GM23338 (cell line): ENCODE data around the gene SKA1. TPM values are rescaled to one million over a fixed set of nuclear protein-coding genes. Genes with fewer than 3 reads are reported as not detected.
"Not testable (repeated sequence)": the region's sequence is repeated elsewhere in the genome, so short reads cannot be mapped to it uniquely, and the experiment has no call there.

ENCODE experiments used
- ATAC-seq: fragments of 200-7000 bp; cut with Tn5 transposase; 3 replicates; pipeline ENCODE4 v1.9.1; 2020
- DNase-seq: peaks from one replicate; pipeline ENCODE4 v3.0.0-alpha.2; 2015; ENCODE audit warnings: low spot score
- H2AFZ ChIP-seq: fragments of 200-600 bp; sonication (generic); 2 replicates; pipeline ENCODE4 v1.8.0; 2016; ENCODE audit warnings: antibody characterized with exemption, mild to moderate bottlenecking, moderate library complexity
- H3F3A ChIP-seq: fragments of 200-600 bp; sonication (generic); replicated peaks from 2 replicates; pipeline ENCODE4 v1.8.0; 2017; ENCODE audit warnings: antibody characterized with exemption, mixed run types, low read depth
- H3K27ac ChIP-seq: fragments of 200-600 bp; sonication (generic); 2 replicates; pipeline ENCODE4 v1.6.1; 2016; ENCODE audit warnings: low read depth
- H3K27me3 ChIP-seq: fragments of 200-600 bp; sonication (generic); 2 replicates; pipeline ENCODE4 v1.8.0; 2016; ENCODE audit warnings: mild to moderate bottlenecking, mixed run types, moderate library complexity; ENCODE audit not compliant: insufficient read depth
- H3K36me3 ChIP-seq: fragments of 200-600 bp; sonication (generic); 2 replicates; pipeline ENCODE4 v1.8.0; 2016; ENCODE audit warnings: mild to moderate bottlenecking; ENCODE audit not compliant: insufficient read depth
- H3K4me1 ChIP-seq: fragments of 200-600 bp; sonication (generic); 2 replicates; pipeline ENCODE4 v1.8.0; 2016; ENCODE audit warnings: mild to moderate bottlenecking, moderate library complexity; ENCODE audit not compliant: insufficient read depth
- H3K4me2 ChIP-seq: fragments of 200-600 bp; sonication (generic); 2 replicates; pipeline ENCODE4 v1.7.1; 2017; ENCODE audit warnings: mixed run types
- H3K4me3 ChIP-seq: fragments of 200-600 bp; sonication (generic); 2 replicates; pipeline ENCODE4 v1.6.1; 2016; ENCODE audit warnings: mixed run types
- H3K79me2 ChIP-seq: fragments of 200-600 bp; sonication (generic); replicated peaks from 2 replicates; pipeline ENCODE4 v1.8.0; 2017; ENCODE audit warnings: mild to moderate bottlenecking; ENCODE audit not compliant: insufficient read depth
- H3K9me2 ChIP-seq: fragments of 200-600 bp; sonication (generic); 2 replicates; pipeline ENCODE4 v1.8.0; 2017; ENCODE audit not compliant: insufficient read depth
- H4K20me1 ChIP-seq: fragments of 200-600 bp; sonication (generic); replicated peaks from 2 replicates; pipeline ENCODE4 v1.8.0; 2017; ENCODE audit warnings: mild to moderate bottlenecking; ENCODE audit not compliant: insufficient read depth
- H3K27ac Mint-ChIP-seq: 2 replicates; pipeline ENCODE4 v1.8.0; 2020; ENCODE audit warnings: inconsistent platforms, mild to moderate bottlenecking, moderate library complexity, mixed read lengths
- H3K27me3 Mint-ChIP-seq: 3 replicates; pipeline ENCODE4 v1.8.0; 2022; ENCODE audit warnings: low read depth, mild to moderate bottlenecking, moderate library complexity, mixed read lengths, inconsistent platforms; ENCODE audit not compliant: insufficient read depth, poor library complexity
- H3K36me3 Mint-ChIP-seq: 3 replicates; pipeline ENCODE4 v1.8.0; 2021; ENCODE audit warnings: low read depth, mild to moderate bottlenecking, inconsistent platforms, moderate library complexity, mixed read lengths
- H3K4me1 Mint-ChIP-seq: 3 replicates; pipeline ENCODE4 v1.8.0; 2020; ENCODE audit warnings: mild to moderate bottlenecking, inconsistent platforms, mixed read lengths
- H3K4me3 Mint-ChIP-seq: 3 replicates; pipeline ENCODE4 v1.8.0; 2021; ENCODE audit warnings: moderate library complexity, mild to moderate bottlenecking, inconsistent platforms, mixed read lengths
- H3K9me3 Mint-ChIP-seq: 3 replicates; pipeline ENCODE4 v1.8.0; 2020; ENCODE audit warnings: moderate library complexity, mild to moderate bottlenecking, inconsistent platforms, mixed read lengths
- CTCF ChIP-seq, 2 experiments: fragments of 200-600 bp in 1 of 2; sonication (generic) in 1 of 2; conservative IDR thresholded peaks; 2 replicates each; pipeline versions ENCODE4 v1.5.1 to v1.6.1; 2016 to 2017; ENCODE audit warnings: antibody characterized with exemption in 2 of 2, low read depth in 2 of 2, mild to moderate bottlenecking in 2 of 2, moderate library complexity in 1 of 2
- POLR2AphosphoS5 ChIP-seq: IDR thresholded peaks from 2 replicates; pipeline ENCODE4 v1.6.1; 2016; ENCODE audit warnings: antibody characterized with exemption, low read depth
- ZNF114 ChIP-seq: fragments of 250-450 bp; sonication (Bioruptor Pico); IDR thresholded peaks from 2 replicates; pipeline ENCODE4 v1.5.0; 2020; ENCODE audit warnings: mild to moderate bottlenecking, moderate library complexity
- polyA plus RNA-seq: library from polyadenylated mRNA; unstranded; fragments of >200 nt; fragmentation: Nextera tagmentation; extraction: Ambion mirVana; gene quantifications from 2 replicates; pipeline ENCODE4 v1.2.1, GENCODE V29; 2016
- total RNA-seq: library from RNA; depleted of rRNA; stranded (reverse); fragments of >200 nt; shearing (Covaris generic); gene quantifications from 2 replicates; pipeline ENCODE4 v1.2.3, GENCODE V29; 2014
- TF ChIP-seq, protein P1 (sequence below): IDR thresholded peaks from one replicate; pipeline ENCODE4 v1.6.1; 2018; ENCODE audit warnings: antibody characterized with exemption; ENCODE audit not compliant: unreplicated experiment

The SKA1 gene
- total and polyA plus RNA-seq, 2 experiments from 2014 or later: 14.2 to 25.1 TPM

- TF ChIP-seq CTCF (conservative IDR thresholded peaks at IDR 0.05; ENCODE audit: low read depth in 2 of 2): no peak
- no peak for TF ChIP-seq POLR2AphosphoS5
- TF ChIP-seq, protein P1, sequence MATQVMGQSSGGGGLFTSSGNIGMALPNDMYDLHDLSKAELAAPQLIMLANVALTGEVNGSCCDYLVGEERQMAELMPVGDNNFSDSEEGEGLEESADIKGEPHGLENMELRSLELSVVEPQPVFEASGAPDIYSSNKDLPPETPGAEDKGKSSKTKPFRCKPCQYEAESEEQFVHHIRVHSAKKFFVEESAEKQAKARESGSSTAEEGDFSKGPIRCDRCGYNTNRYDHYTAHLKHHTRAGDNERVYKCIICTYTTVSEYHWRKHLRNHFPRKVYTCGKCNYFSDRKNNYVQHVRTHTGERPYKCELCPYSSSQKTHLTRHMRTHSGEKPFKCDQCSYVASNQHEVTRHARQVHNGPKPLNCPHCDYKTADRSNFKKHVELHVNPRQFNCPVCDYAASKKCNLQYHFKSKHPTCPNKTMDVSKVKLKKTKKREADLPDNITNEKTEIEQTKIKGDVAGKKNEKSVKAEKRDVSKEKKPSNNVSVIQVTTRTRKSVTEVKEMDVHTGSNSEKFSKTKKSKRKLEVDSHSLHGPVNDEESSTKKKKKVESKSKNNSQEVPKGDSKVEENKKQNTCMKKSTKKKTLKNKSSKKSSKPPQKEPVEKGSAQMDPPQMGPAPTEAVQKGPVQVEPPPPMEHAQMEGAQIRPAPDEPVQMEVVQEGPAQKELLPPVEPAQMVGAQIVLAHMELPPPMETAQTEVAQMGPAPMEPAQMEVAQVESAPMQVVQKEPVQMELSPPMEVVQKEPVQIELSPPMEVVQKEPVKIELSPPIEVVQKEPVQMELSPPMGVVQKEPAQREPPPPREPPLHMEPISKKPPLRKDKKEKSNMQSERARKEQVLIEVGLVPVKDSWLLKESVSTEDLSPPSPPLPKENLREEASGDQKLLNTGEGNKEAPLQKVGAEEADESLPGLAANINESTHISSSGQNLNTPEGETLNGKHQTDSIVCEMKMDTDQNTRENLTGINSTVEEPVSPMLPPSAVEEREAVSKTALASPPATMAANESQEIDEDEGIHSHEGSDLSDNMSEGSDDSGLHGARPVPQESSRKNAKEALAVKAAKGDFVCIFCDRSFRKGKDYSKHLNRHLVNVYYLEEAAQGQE: no peak
- TF ChIP-seq ZNF114 (CRISPR knock-in tag): no peak
Observed at GRCh38 chr18:50410894-50411293, 36.0 kb downstream of the SKA1 start (continued).

- H4K20me1 ChIP-seq, H3K4me3 ChIP-seq, H3K27ac ChIP-seq, ATAC-seq, H3K27me3 ChIP-seq, H3K27ac Mint-ChIP-seq, H3K9me2 ChIP-seq, H3F3A ChIP-seq, H3K4me1 Mint-ChIP-seq, H3K4me1 ChIP-seq, H3K79me2 ChIP-seq, H3K27me3 Mint-ChIP-seq, DNase-seq, H2AFZ ChIP-seq, H3K4me2 ChIP-seq, H3K4me3 Mint-ChIP-seq, H3K36me3 ChIP-seq: not testable (repeated sequence)
- Mint-ChIP-seq H3K36me3 (peaks cover 23% of the 10 kb centered on the region), H3K9me3 (peaks cover 35% of the 10 kb centered on the region)
Observed at GRCh38 chr18:50416832-50417231, 42.0 kb downstream of the SKA1 start.

- ATAC-seq, H3K4me1 ChIP-seq, H3K27ac Mint-ChIP-seq, H3K4me2 ChIP-seq, H3K27me3 ChIP-seq, H3K4me1 Mint-ChIP-seq, H3K36me3 ChIP-seq, H3K79me2 ChIP-seq, H2AFZ ChIP-seq, H3K9me2 ChIP-seq, H3K4me3 Mint-ChIP-seq, H3K4me3 ChIP-seq, H3F3A ChIP-seq, DNase-seq, H3K27me3 Mint-ChIP-seq, H4K20me1 ChIP-seq, H3K27ac ChIP-seq: not testable (repeated sequence)
- peaks cover 35% of the 10 kb centered on the region for H3K9me3 Mint-ChIP-seq
- H3K36me3 Mint-ChIP-seq: peaks cover 23% of the 10 kb centered on the region
Observed at GRCh38 chr18:50417705-50418104, 42.9 kb downstream of the SKA1 start.
